MM.1S (cell line): ENCODE data around the gene PRSS56.

ENCODE experiments used
- DNase-seq: peaks from one replicate; pipeline ENCODE4 v3.0.0-alpha.2; 2015
- H2AFZ ChIP-seq: fragments of 300-600 bp; sonication (generic); 2 replicates; pipeline ENCODE4 v1.6.0; 2016; ENCODE audit warnings: antibody characterized with exemption, low read length
- H3F3A ChIP-seq: fragments of 300-600 bp; sonication (generic); 2 replicates; pipeline ENCODE4 v1.6.1; 2016; ENCODE audit warnings: mild to moderate bottlenecking, antibody characterized with exemption, low read length, moderate library complexity, mixed read lengths; ENCODE audit not compliant: insufficient read depth
- H3K27ac ChIP-seq: fragments of 300-600 bp; sonication (generic); 2 replicates; pipeline ENCODE4 v1.5.1; 2016; ENCODE audit warnings: mild to moderate bottlenecking, low read length
- H3K27me3 ChIP-seq: fragments of 300-600 bp; sonication (generic); replicated peaks from 2 replicates; pipeline ENCODE4 v1.6.0; 2016; ENCODE audit warnings: low read length; ENCODE audit not compliant: insufficient read depth
- H3K36me3 ChIP-seq: fragments of 300-600 bp; sonication (generic); replicated peaks from 2 replicates; pipeline ENCODE4 v1.6.1; 2016; ENCODE audit warnings: mild to moderate bottlenecking, low read length, mixed read lengths; ENCODE audit not compliant: insufficient read depth
- H3K4me1 ChIP-seq: fragments of 300-600 bp; sonication (generic); 2 replicates; pipeline ENCODE4 v1.6.1; 2016; ENCODE audit warnings: low read length, mixed read lengths
- H3K4me2 ChIP-seq: fragments of 300-600 bp; sonication (generic); 2 replicates; pipeline ENCODE4 v1.6.0; 2016; ENCODE audit warnings: low read depth, low read length
- H3K4me3 ChIP-seq: fragments of 300-600 bp; sonication (generic); 2 replicates; pipeline ENCODE4 v1.5.1; 2016; ENCODE audit warnings: low read length, mixed read lengths
- H3K79me2 ChIP-seq: fragments of 300-600 bp; sonication (generic); 2 replicates; pipeline ENCODE4 v1.6.1; 2016; ENCODE audit warnings: mixed run types, low read length, mixed read lengths
- H3K9ac ChIP-seq: fragments of 300-600 bp; sonication (generic); 2 replicates; pipeline ENCODE4 v1.6.1; 2016; ENCODE audit warnings: low read length, mixed read lengths
- H3K9me2 ChIP-seq: fragments of 300-600 bp; sonication (generic); replicated peaks from 2 replicates; pipeline ENCODE4 v1.6.1; 2016; ENCODE audit warnings: mild to moderate bottlenecking, low read length, mixed read lengths; ENCODE audit not compliant: insufficient read depth
- H3K9me3 ChIP-seq: fragments of 300-600 bp; sonication (generic); replicated peaks from 2 replicates; pipeline ENCODE4 v1.6.1; 2016; ENCODE audit warnings: mild to moderate bottlenecking, low read length, mixed read lengths; ENCODE audit not compliant: insufficient read depth
- H4K20me1 ChIP-seq: fragments of 300-600 bp; sonication (generic); 2 replicates; pipeline ENCODE4 v1.6.1; 2016; ENCODE audit warnings: mild to moderate bottlenecking, low read length, moderate library complexity, mixed read lengths; ENCODE audit not compliant: insufficient read depth
- CTCF ChIP-seq: fragments of 300-600 bp; sonication (generic); IDR thresholded peaks from 2 replicates; pipeline ENCODE4 v1.5.1; 2016; ENCODE audit warnings: antibody characterized with exemption, low read length, mixed read lengths
- EZH2 ChIP-seq: fragments of 300-600 bp; sonication (generic); optimal IDR thresholded peaks from 2 replicates; pipeline ENCODE3; 2017; ENCODE audit warnings: low read depth, mild to moderate bottlenecking, antibody characterized with exemption, low read length, mixed read lengths
- EZH2phosphoT487 ChIP-seq: fragments of 300-600 bp; sonication (generic); IDR thresholded peaks from 2 replicates; pipeline ENCODE4 v1.6.1; 2018; ENCODE audit warnings: antibody characterized with exemption, low read length

PRSS56 gene

DNA sequence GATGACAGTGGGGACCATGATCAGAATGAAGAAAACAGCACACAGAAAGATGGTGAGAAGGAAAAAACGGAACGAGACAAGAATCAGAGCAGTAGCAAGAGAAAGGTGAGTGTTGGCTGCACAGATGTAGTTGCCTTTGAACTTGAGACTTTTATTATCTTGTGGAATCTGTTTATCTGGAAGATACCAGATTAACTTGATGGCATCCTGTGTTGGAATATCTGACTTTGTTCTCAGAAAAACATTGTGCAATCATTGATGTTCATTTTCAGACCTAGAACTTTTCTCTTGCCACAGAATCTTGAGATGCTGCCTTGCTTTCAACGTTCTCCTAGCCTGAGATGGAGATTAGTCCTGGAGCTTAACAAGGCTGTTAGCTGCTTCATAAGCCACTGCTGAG is 36.2 kb downstream of the PRSS56 start:
- TF ChIP-seq EZH2phosphoT487 (no peak), CTCF (no peak)
- Histone ChIP-seq H3K9me2 (no peaks in the 10 kb centered on the region), H3K27me3 (no peaks in the 10 kb centered on the region), H3K9ac (no peak overlapping the region), H3K4me3 (no peak overlapping the region), H3K9me3 (no peaks in the 10 kb centered on the region), H3K4me1 (peaks cover 5% of the 10 kb centered on the region; the same call in 1 of the 2 replicates), H3K4me2 (no peak overlapping the region), H4K20me1 (peaks cover 3% of the 10 kb centered on the region; the same call in 1 of the 2 replicates), H2AFZ (no peak overlapping the region), H3F3A (no peaks in the 10 kb centered on the region; the same call in 1 of the 2 replicates), H3K27ac (no peak overlapping the region), H3K79me2 (peaks cover 57% of the 10 kb centered on the region), H3K36me3 (no peaks in the 10 kb centered on the region)
- no peak for DNase-seq

DNA sequence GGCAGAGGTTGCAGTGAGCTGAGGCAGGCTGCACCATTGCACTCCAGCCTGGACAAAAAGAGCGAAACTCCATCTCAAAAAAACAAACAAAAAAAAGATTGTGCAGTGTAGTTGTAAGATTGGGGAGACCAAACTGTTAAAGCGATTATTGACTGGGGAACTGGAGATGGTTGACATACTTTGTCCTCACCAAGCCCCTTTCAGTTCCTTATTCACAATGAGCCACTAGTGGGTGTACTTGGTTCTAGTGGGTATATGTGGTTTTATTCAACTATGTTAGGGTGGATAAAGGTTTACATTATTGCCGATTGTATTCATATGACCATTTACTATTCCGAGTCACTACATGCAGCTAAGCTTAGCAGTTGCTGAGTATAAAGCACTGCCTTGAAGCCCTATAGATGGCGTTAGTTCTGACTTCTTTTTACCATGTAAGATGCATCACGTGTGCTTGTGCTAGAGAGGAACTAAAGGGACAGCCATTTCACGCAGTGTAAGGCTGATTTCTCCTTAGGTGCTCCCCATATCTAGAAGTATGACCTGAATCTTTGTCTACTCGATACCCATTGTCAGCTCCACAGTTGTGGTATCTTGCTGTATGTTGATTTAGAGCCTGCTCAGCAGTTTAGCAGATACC is 42.4 kb downstream of the PRSS56 start:
- Histone ChIP-seq H3K36me3 (no peaks in the 10 kb centered on the region; the same call in 1 of the 2 replicates), H3K4me3 (no peak overlapping the region), H3K9me2 (no peaks in the 10 kb centered on the region), H2AFZ (no peak overlapping the region), H3K4me1 (no peaks in the 10 kb centered on the region), H3K79me2 (0 out of 2 replicates have a peak, but pooled peaks cover under 1% of the 10 kb centered on the region), H3K4me2 (no peak overlapping the region), H3K27ac (no peak overlapping the region), H3K9ac (no peak overlapping the region), H3F3A (no peaks in the 10 kb centered on the region), H3K27me3 (no peaks in the 10 kb centered on the region), H3K9me3 (no peaks in the 10 kb centered on the region), H4K20me1 (no peaks in the 10 kb centered on the region)
- no peak for DNase-seq
- no peak for TF ChIP-seq CTCF
- TF ChIP-seq EZH2phosphoT487 = no peak
- no peak for TF ChIP-seq EZH2

GRCh38 chr2:232563580-232563979 is 43.4 kb downstream of the PRSS56 start:
- Histone ChIP-seq H3K27me3 (no peaks in the 10 kb centered on the region), H3K27ac (no peak overlapping the region), H3K36me3 (peaks cover 3% of the 10 kb centered on the region; the same call in 1 of the 2 replicates), H3K79me2 (no peaks in the 10 kb centered on the region), H3K4me1 (no peaks in the 10 kb centered on the region), H3K4me3 (no peak overlapping the region), H3F3A (no peaks in the 10 kb centered on the region), H3K9ac (no peak overlapping the region), H3K9me2 (no peaks in the 10 kb centered on the region), H3K9me3 (no peaks in the 10 kb centered on the region), H2AFZ (no peak overlapping the region), H3K4me2 (no peak overlapping the region), H4K20me1 (no peaks in the 10 kb centered on the region)
- DNase-seq = no peak
- TF ChIP-seq EZH2phosphoT487 (no peak), CTCF (no peak), EZH2 (no peak)
